ENCODE results near the gene SMARCD2.

The SMARCD2 gene

GRCh38 chr17:63830904-63831491 lies 11.5 kb downstream of the SMARCD2 start:
- no peak for DNase-seq

DNA sequence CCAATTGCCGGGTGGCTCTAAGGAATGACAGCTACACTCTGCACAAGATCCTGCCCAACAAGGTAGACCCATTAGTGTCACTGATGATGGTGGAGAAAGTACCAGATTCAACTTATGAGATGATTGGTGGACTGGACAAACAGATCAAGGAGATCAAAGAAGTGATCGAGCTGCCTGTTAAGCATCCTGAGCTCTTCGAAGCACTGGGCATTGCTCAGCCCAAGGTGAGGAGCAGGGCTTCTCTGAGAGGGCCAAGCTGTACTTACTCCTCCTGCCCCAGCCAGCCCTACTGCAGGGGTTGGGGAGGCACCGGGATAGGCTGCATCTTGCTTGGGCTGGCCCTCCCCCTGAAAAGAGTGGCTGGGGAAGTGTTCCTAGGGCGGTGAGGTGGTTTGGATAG lies 12.2 kb downstream of the SMARCD2 start:
- DNase-seq: no peak

- no peak for DNase-seq
Observed at GRCh38 chr17:63828936-63829335, 13.5 kb downstream of the SMARCD2 start.

DNA sequence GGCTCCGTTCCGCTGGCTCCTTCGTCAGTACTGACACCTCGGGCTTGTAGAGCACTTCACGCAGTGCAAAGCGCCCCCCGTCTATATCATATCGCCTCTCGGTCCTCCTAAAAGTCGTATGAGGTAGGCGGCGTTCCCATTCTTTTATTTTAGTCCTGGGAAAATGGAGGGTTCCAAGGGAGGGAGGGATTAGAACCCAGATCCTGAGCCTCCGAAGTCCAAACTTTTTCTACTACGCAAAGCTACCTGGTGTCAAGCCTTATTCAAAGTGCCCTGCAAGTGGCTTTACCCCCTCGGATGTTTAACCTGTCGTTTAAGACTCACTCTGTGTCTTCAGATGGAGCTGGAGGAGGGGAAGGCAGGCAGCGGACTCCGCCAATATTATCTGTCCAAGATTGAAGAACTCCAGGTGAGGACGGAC lies 14.7 kb downstream of the SMARCD2 start:
- no peak for DNase-seq

DNA sequence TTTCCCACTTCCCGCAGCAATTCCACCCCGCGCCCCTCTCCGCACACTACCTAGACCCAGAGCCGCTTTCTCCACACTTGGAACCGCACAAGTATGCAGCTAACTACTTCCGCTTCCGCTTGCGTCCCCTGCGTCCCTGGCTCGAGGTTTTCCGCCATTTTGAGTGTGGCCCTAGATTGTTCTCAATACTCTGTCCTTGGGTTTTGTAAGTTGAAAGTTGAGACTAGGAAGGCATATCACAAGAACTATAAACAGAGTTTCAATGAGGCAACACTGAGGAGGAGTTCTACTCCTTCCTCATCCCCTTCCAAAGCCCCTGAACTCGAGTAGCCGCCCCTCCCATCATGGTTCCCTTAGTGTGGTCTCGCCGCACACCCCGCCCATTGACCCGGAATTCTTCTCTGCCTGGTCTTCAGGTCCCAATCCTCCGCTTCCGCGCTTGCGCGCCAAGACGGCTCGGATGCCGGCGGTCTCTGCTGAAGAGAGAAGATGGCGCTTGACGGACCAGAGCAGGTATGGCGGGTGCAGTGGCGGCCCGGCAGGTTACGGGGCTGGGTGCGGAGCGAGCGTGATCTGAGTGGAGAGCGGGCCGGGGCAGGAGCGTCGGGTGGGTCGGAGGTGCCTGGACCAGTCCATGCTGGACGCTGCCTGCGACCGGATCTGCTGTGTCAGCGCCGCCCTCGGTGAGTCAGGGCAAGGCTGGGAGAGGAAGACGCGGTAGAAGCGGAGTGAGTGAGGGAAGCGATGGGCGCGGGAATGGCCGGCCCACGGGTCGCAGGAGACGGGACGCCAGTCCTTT lies 15.3 kb downstream of the SMARCD2 start, which contains the start of the genes FTSJ3 and PSMC5:
Gene FTSJ3 (minus strand): TSS at position 662 of the 799 bp plus-strand sequence. CDS start 761 bp downstream, outside the sequence.
Gene PSMC5 (plus strand): TSS at position 430 of the 799 bp plus-strand sequence. CDS start 60 bp downstream, at position 490.
- DNase-seq: peak; percentile 94

- no peak for DNase-seq
Observed at GRCh38 chr17:63826468-63827001, 15.9 kb downstream of the SMARCD2 start.

DNA sequence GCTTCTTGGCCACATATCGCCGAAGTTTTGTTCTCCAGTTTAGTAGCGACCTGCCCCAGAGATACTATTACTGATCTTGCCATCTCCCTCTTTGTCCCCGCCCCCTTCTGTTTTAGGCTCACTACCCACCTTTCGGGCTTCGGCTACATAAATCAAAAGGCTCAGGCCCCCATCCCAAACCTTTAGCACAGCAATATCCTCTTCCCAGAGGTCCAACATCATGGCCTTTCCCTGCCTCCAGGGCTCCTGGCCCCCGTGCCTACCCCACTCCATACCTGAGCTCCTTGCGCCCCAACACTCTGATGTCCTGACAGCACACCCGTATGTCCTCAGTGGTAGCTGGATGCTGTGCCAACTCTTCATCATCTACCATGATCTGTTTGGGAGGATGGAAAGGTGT lies 18.1 kb downstream of the SMARCD2 start:
- no peak for DNase-seq

- no peak for DNase-seq
Observed at GRCh38 chr17:63823659-63824331, 18.7 kb downstream of the SMARCD2 start.

DNA sequence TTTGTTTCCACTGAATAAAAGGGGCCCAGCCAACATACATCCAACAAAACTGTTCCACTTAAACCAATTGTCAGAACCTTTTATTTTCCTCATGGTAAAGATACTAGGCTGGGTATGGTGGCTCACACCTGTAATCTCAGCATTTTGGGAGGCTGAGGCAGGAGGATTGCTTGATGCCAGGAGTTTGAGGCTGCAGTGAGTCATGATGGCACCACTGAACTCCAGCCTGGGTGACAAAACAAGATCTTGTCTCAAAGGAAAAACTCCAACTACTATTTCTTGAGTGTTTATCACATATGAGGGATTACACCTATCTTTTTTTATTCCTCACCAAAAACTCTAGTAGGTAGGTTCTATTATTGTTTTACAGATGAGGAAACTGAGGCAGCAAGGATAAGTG lies 19.9 kb downstream of the SMARCD2 start:
- DNase-seq: no peak

DNA sequence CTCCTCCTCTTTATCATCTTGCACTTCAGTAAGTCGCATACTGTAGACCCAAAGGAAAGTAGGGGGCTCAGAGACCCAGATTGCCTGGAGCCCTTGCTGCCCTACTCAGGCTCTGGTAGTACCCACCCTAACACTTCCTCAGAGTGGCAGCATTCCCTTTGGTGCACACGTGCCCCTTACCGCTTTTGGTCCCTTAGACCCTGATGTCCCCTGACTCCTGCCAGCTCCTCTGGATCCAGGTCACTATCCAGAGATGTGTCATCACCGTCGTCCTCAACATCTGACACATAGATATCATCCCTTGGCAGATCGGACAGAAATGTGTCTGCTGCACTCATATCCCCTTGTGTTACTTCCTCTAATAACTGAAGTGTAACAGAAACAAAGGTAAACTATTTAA lies 20.7 kb downstream of the SMARCD2 start:
- no peak for DNase-seq

DNA sequence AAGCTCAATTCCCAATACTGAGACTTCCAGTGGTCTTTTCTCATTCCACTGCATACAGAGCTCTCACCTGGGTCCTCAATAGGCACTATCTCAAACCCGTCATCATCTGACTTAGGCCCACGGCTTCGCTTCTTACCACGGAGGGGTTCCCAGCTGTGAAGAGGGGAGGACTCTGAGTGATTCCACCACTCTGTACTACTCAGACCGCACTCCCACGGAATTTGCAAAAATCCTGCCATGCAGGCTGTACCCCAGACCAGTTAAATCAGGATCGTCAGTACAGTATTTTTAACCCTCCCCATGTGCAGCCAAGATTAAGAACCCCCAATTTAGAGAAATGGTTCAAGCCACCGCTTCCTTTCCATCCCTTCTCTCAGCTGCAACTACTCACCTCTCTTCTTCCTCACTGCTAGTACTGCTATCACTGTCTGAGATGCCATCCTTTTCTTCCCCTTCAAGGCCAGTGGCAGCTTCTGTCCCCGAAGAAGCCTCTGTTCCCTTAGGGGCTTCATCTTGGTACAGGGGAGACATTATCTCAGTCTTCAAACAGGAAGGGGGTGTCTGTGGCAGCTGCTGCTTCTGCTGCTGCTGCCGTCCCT lies 21.4 kb downstream of the SMARCD2 start:
- DNase-seq: no peak

DNA sequence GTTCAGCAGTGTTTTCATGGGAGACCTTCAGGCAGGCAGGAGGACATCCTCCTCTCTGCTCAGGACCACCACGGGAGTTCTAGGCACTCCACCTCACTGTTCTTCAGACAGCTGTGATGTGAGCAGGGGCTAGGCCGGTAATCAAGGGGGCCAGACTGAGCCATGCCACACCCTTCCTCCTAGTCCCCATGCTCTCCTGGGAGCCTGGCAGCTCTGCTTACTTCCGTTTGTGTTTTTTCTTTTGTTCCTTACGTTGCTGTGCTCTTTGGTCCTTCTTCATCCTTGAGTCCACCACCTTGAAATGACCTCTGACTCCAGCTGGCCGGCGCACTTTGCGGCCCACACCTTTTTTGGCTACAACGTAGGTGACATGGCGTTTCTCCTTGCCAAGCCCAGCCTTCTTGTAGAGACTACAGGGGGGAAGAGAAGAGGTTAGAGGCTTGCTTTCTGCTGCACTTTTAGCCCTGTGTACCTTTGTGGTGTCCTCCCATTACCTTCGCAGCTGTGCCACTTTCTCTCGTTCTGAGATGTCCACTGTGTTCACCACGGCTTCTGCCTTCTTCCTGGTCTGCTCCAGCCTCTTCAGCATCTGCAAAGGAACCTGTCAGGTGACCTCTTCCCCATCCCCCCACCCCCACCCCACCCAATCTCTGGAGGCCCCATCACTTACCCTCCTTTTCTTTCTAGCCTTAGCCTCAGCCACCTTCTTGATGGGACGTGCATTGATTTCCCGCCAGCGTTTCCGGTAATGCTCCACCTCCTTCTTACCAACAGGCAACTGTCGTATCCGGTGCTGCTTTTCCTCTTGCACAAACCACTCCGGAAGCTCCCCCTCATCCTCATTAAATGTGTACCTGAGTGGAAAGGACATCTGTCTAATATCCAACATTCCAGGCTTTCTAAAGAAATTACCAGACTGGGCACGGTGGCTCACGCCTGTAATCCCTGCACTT lies 22.6 kb downstream of the SMARCD2 start:
- no peak for DNase-seq

- no peak for DNase-seq
Observed at GRCh38 chr17:63819131-63819530, 23.4 kb downstream of the SMARCD2 start.

- no peak for DNase-seq
Observed at GRCh38 chr17:63817736-63818385, 24.6 kb downstream of the SMARCD2 start.

DNA sequence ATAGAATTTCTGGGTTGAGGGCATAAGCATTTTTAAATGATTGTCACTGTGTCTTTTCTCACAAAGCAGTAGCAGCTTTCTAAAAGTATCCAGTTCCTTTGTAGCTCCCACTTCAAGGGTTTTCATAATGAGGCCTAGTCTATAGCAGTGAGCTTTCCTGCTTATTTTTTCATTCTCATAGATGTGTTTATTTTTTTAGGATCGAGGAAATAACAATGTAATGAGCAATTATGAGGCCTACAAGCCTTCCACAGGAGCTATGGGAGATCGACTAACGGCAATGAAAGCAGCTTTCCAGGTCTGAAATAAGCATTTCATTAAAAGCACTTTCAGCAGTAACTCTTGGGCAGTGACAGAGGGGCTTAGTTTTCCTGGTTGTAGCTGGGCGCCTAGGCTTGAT lies 25.8 kb downstream of the SMARCD2 start:
- no peak for DNase-seq

- DNase-seq: no peak
Observed at GRCh38 chr17:63816123-63816522, 26.4 kb downstream of the SMARCD2 start.

- no peak for DNase-seq
Observed at GRCh38 chr17:63809970-63810369, 32.5 kb downstream of the SMARCD2 start.

GRCh38 chr17:63805591-63805990 lies 36.9 kb downstream of the SMARCD2 start:
- no peak for DNase-seq

GRCh38 chr17:63804328-63804727 lies 38.2 kb downstream of the SMARCD2 start:
- no peak for DNase-seq

DNA sequence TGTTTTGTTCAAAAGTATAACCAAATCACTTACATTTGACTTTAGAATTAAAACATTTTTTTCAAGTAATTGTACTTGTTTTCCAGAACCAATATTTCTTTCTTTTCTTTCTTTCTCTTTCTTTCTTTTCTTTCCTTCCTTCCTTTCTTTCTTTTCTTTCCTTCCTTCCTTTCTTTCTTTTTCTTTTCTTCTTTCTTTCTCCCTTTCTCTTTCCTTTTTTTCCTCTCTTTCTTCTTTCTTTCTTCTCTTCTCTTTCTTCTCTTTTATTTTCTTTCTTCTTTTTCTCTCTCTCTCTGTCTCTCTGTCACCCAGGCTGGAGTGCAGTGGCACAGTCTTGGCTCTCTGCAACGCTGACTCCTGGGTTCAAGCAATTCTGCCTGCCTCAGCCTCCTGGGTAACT lies 41.7 kb downstream of the SMARCD2 start:
- no peak for DNase-seq

- peak; percentile 39 for DNase-seq
Observed at GRCh38 chr17:63798572-63799106, 43.8 kb downstream of the SMARCD2 start.
